SK-N-MC (cell line): ENCODE measurements around the gene KIF1C.

ENCODE experiments used
- EZH2 ChIP-seq: fragments of 200-600 bp; sonication (generic); IDR thresholded peaks from one replicate; pipeline ENCODE4 v1.6.1; 2017; ENCODE audit warnings: antibody characterized with exemption
- FOXP2 ChIP-seq: optimal IDR thresholded peaks from 2 replicates; pipeline ENCODE3; 2011; ENCODE audit warnings: mild to moderate bottlenecking, moderate library complexity; ENCODE audit not compliant: insufficient read depth; ENCODE audit errors: extremely low read length, control extremely low read depth
- POLR2AphosphoS5 ChIP-seq: IDR thresholded peaks from 2 replicates; pipeline ENCODE4 v1.6.1; 2012; ENCODE audit warnings: mild to moderate bottlenecking, low read depth, low read length, borderline replicate concordance

DNA sequence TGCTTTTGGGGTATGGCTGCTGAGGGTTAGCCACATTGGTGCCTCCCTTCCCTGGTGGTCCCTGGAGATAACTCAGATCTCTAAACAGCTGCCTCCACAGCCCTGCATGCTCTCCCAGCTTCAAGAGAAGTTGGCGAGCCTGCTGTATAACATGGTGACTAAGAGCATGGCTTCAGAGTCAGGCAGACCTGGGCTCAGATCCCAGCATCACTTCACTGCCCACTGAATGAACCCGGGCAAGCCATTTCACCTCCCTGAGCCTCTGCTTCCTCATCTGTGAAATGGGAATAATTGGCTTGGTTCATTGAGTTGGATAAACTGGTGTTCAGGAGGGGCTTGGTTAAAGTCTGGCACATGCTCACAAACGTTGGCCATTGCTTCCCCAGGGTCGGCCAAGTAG, 16.6 kb downstream of the KIF1C start:
- TF ChIP-seq POLR2AphosphoS5 = no peak
- no peak for TF ChIP-seq EZH2
- no peak for TF ChIP-seq FOXP2
